Skin epidermis (tissue), 12 donors: ENCODE results near the gene MTMR11.
"Not testable (repeated sequence)": the region's sequence is repeated elsewhere in the genome, so short reads cannot be mapped to it uniquely, and the experiment has no call there.

Source experiments
- H3K27ac ChIP-seq, 21 experiments: fragments of 200-600 bp; sonication (generic) in 11 of 21; one replicate each; pipeline ENCODE4 v1.5.0; 2020; ENCODE audit warnings: mild to moderate bottlenecking in 3 of 21, inconsistent platforms in 2 of 21, moderate library complexity in 2 of 21
- H3K4me3 ChIP-seq, 7 experiments: fragments of 200-600 bp; sonication (generic) in 2 of 7; one replicate each; pipeline ENCODE4 v1.5.0; 2020; ENCODE audit warnings: inconsistent platforms in 2 of 7, mild to moderate bottlenecking in 2 of 7, moderate library complexity in 1 of 7

MTMR11 gene, protein sequence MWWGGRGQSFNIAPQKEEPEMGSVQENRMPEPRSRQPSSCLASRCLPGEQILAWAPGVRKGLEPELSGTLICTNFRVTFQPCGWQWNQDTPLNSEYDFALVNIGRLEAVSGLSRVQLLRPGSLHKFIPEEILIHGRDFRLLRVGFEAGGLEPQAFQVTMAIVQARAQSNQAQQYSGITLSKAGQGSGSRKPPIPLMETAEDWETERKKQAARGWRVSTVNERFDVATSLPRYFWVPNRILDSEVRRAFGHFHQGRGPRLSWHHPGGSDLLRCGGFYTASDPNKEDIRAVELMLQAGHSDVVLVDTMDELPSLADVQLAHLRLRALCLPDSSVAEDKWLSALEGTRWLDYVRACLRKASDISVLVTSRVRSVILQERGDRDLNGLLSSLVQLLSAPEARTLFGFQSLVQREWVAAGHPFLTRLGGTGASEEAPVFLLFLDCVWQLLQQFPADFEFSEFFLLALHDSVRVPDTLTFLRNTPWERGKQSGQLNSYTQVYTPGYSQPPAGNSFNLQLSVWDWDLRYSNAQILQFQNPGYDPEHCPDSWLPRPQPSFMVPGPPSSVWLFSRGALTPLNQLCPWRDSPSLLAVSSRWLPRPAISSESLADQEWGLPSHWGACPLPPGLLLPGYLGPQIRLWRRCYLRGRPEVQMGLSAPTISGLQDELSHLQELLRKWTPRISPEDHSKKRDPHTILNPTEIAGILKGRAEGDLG

DNA sequence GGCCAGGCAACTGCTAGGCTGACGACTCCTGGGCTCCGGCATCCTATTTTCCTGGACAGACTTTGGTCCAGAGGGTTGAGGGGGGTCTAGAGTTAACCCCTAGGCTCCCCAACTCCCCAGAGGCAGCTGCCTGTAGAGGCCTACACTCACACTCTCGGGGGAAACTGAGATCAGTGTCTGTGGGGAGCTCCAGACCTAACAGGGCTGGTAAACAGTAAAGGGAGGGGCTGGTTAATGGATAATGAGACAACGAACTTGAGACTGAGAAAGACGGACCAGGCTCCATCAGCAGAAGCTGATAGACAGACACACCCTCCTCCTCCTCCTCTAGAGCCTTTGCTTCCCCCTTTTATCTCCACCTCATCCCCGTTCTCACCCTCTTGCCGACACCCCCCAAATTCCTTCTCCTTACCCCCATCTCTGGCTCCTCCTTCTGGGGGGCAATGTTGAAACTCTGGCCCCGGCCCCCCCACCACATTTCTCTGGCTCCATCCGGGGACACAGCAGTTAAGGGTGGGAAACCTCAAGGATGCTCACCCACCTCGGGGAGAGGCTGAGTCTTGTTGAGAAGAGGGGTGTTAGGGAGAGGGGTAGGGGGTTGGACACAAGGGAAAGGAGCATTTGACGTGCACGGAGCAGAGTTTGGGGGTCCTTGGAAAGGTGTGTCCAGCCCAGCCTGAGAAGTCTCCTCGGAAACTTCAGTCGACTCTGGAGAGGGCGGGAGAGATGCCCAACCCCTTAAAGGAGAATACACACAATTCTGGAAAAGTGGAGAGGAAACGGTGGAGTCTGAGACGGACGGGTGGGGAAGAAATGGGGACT, at the start of gene MTMR11:
Gene MTMR11, minus strand, starts transcription at position 710 of the 822 bp plus-strand sequence. Its CDS starts 232 bp downstream, at position 478.
- Histone ChIP-seq H3K4me3 (peak within 1 kb of the TSS; percentile 31 to 55 (median 37)), H3K27ac (peak within 1 kb of the TSS in 20 of 21 experiments; percentile 45 to 83 (median 74))

DNA sequence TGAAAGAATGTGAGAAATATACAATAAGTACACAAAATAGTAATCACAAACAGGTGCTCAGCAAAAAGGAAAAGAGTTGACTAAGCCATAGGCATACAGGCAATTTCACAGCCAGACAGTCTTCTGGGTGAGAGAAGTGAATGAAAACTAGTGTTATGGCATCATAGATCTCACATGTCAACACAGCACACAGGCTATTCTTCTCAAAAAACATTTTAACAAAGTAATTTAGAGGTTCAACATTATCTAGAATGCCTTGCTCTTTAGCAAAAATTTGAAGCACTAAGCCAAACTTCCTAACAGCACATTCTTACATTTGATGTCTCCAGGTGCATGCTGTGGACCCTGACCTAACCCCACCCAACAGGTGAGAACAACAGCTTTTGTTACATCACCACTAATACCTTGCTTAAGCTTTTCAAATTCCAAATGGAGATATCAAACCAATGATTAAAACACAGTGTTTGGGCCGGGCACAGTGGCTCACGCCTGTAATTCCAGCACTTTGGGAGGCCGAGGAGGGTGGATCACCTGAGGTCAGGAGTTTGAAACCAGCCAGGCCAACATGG, 43.4 kb upstream of the MTMR11 start:
- H3K4me3 ChIP-seq: no peak overlapping the region
- no peak overlapping the region for H3K27ac ChIP-seq

DNA sequence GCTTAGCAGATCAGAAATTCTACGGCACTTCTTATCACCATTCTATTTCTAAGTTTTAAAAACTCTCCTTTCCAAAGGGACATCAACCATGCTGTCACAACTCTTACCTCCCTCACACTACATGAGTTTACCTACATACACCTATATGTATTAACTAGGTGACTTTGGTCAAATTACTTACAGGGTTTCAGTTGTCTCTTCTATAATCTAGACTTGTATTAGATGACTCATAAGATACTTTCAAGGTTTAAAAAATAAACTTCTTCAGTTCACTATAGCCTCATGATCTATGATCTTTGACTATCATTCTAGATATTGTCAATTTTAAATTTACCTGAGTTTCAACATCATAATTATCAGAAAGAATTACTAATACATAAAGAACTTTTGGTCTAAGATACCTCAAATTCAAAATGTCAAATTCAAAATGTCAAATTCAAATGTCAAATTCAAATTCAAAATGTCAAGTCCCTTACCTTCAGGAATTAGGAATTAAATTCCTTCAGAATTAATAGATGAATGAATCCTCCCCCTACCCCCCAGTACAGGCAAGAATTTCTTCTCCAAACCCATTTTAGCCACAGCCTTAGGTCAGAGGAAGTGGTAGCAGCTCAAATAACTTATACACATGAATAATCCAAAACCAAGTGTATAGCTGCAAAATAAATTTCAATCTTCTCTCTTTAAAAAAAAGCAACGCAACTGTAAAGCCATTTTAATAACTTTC, 42.7 kb upstream of the MTMR11 start:
- no peak overlapping the region for H3K4me3 ChIP-seq
- H3K27ac ChIP-seq: no peak overlapping the region

DNA sequence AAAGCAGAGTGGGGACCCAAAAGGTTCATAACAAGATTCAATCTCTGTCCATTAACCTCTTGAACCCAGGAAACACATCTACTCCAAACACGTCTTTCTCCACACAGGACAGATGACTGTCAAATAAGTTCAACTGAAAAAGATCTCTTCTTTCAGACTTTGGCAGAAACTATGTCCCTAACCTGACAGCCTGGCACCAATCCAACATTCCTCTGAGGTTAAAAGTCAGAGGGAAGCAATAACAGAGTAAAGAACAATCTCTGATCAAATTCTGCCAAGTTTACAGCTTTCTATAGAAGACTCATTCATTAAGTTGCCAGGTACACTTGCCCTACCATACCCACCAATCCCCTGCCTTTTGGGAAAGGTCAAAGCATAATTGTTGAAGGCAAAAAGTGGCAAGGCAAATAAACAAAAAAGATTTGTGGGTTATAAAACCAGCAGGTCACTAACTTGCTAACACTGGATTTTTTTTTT, 41.9 kb upstream of the MTMR11 start:
- Histone ChIP-seq H3K4me3 (no peak overlapping the region), H3K27ac (no peak overlapping the region)

DNA sequence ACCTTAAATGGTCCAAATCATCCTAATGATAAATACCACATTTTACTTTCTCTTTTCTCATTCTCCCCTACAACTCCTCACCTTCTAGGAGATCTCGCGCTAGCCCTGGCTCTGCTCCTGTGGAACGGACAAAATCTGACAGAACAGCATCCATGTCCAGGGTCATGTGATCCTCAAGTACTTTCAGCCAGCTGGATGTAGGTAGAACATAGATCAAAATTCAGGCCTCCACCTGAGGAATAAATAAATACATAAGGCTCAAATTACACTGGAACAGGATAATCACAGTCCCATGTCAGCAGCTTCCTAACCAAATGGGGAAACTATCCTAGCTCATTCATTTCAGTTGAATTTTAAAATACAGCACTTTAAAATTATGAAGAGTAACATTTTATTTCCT, 40.7 kb upstream of the MTMR11 start:
- Histone ChIP-seq H3K4me3 (no peak overlapping the region), H3K27ac (no peak overlapping the region)

DNA sequence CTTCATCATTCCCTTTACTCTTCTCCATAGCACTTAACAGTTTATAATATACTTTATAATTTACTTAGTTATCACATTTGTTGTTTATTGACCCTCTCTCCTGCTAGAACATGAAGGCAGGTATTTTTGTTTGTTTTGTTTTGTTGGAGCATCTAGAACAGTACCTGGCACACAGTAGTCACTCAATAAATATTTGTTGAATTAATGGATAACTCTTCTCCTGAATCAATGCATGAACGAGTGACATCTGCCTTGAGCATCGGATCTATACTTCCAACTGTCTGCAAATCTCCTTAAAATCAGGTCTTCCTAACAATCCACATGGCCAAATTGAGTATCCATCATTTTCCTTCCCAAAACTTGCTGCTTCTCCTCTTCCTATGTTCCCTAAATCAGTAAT, 35.9 kb upstream of the MTMR11 start:
- Histone ChIP-seq H3K27ac (no peak overlapping the region), H3K4me3 (no peak overlapping the region)

DNA sequence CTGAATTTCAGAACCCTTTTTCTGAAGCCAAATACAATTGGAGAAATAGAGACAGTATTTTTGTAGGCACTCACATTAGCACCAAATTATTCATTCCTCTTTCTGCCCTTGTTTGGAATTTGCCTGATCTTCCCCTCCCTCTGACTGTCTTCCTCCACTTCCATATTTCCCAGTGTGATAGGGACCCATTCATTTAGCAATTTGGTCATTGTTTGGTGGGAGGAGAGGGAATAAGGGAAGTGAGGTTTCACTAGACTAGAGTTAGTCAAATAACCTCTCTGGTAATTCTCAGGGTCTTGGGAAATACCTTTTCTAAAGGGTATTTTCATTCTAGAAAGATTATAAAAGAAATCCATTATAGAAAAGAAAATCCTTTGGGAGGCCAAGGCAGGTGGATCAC, 31.0 kb upstream of the MTMR11 start:
- H3K27ac ChIP-seq: no peak overlapping the region
- H3K4me3 ChIP-seq: no peak overlapping the region

DNA sequence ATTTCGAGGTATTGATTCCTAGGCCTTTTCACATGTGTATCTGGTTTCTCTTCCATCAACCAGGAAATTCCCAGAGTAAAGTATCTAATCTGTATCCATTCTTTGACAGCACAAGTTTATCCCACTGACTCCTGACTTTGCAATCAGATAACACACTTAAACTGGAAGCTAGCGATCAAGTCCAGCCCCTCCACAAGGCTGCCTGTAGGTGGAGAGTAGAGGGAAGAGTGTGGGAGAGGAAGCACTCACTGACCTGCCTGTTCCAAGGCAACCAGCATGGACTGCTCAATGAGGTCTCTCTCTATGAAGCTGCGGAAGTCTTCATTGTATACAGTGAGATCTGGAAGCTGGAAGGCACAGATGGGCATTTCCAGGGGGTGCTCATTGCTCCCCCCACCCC, 30.4 kb upstream of the MTMR11 start:
- no peak overlapping the region for H3K4me3 ChIP-seq
- H3K27ac ChIP-seq: no peak overlapping the region

DNA sequence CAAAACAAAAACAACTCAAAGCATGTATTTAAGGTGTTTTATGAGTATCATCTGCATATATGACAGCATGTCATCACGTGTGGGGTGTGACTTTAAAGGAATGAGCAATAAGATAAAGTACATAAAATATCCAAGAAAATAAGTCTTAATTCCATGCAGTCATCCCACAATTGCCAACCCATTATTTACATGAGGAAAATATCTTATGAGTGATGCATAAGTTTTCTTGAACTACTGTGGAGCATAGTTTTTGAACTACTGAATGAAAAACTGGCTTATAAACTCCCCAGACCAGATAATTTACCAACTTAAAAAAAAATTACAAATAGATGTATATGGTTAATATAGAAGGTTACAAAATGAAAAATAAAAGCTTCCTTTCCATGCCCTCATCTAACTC, 29.7 kb upstream of the MTMR11 start:
- Histone ChIP-seq H3K4me3 (no peak overlapping the region), H3K27ac (peak overlapping the region in 1 of 21 experiments; percentile 2)

DNA sequence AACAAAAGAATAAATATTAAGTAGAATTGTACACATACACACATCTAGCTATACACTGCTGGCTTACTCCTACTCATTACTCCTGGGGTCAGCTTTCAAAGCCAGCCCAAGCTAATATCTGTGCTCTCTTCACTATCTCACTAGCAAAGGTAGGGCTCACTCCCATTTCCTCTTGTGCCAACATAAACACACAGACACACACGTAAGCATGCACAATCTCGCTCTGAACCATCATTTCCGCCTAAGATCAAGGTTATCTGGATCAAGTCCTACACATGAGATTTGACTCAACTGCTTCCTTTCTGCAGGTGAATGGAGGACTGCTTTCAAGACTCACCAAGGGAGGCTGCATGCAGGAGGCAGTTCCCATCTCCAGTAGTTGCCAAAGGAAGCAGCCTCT, 28.8 kb upstream of the MTMR11 start:
- H3K4me3 ChIP-seq: no peak overlapping the region
- H3K27ac ChIP-seq: peak overlapping the region in 4 of 21 experiments; percentile 2 to 71 (median 21)

DNA sequence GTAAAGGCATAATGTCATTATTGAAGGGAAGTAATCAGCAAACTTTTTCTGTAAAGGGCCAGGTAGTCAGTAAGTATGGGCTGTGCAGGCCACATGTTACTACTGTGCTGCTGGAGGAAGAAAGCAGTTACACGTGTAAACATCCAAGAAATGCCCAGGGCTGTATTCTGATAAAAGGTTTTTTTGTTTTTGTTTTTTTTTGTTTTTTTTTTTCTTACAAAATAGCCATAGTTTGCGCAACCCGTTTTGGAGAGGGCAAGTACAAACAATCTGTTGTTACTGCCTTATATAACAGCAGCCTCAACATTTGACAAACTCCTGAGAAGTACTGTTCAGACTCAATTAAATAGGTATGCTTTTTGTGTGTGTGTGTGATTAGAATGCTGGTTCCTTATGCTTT, 26.7 kb upstream of the MTMR11 start:
- H3K27ac ChIP-seq: peak overlapping the region in 10 of 21 experiments; percentile 14 to 71 (median 46)
- H3K4me3 ChIP-seq: no peak overlapping the region

DNA sequence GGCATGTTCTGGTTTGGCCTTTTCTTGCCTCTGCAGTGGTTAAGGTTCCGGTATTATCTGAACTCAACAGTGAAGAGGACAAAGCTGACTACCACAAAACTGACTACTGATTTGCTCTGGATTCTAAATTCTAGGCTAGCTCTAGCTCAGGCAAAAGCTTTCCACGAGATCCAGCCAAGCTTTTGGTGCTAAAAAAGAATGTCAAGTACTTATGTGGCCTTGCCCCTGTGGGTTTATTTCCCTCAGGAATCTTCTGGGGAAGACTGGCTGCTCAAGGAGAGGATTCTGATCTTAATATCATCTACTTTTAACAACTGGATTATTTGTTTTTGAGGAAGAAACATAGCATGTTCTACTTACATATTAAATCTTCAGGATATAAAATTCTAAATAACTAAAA, 26.1 kb upstream of the MTMR11 start:
- H3K27ac ChIP-seq: peak overlapping the region in 17 of 21 experiments; percentile 1 to 73 (median 45)

DNA sequence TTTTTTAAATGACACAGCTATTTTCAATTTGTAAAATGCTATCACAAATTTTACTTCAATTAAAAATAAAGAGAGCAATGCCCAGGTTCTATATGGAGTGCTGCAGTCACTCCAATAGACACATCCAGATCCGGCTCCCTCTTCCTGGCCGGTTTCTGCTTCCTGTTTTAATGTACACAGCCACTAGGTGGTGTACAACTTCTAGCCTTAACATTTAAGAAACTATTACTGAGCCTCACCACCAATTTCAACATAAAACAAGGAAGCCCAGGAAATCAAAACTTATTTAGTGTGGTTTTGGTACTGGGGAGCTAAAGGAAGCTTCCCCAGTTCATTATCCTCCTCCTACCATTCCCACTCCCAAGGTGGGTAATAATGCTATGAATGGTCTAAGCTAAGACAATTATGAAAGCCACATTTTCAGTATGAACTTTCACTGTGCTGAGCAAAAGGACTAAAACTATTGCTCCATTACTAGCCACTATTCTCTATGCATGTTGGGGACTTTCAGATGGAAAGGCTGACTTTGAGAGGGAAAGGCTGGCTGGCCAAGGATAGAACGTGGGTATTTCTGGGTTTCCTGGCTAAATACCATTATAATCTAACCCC, 25.5 kb upstream of the MTMR11 start:
- Histone ChIP-seq H3K27ac (peak overlapping the region in 16 of 21 experiments; percentile 1 to 73 (median 46)), H3K4me3 (no peak overlapping the region)

More for the DNA sequence above, 26.1 kb upstream of the MTMR11 start:
- no peak overlapping the region for H3K4me3 ChIP-seq

DNA sequence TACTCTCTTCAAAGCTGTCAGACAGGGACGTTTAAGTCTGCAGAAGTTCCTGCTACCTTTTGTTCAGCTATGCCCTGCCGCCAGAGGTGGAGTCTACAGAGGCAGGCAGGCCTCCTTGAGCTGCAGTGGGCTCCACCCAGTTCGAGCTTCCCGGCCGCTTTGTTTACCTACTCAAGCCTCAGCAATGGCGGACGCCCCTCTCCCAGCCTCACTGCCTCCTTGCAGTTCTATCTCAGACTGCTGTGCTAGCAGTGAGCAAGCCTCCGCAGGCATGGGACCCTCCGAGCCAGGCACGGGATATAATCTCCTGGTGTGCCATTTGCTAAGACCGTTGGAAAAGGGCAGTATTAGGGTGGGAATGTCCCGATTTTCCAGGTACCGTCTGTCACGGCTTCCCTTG, 20.9 kb upstream of the MTMR11 start:
- not testable (repeated sequence) for H3K4me3 ChIP-seq, H3K27ac ChIP-seq

DNA sequence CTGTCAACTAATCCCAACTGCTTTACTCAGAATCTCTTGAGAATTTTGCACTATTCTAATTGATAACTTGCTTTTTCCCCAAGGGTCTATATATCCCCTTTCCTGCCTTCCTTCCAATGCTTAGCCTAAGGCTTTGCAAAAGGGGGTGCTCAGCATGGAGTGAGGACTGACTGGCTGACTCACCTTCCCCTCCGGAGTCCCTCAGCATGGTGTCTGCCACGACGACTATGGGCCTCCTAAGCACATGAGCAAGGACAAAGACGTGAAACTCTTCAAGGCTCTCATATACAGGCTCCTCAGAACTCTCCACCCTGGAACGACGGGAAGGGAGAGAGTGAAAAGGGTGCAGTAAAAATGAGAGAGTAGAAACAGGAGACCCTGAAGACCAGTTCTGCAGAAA, 13.2 kb upstream of the MTMR11 start:
- Histone ChIP-seq H3K27ac (peak overlapping the region in 1 of 21 experiments; percentile 13), H3K4me3 (no peak overlapping the region)

DNA sequence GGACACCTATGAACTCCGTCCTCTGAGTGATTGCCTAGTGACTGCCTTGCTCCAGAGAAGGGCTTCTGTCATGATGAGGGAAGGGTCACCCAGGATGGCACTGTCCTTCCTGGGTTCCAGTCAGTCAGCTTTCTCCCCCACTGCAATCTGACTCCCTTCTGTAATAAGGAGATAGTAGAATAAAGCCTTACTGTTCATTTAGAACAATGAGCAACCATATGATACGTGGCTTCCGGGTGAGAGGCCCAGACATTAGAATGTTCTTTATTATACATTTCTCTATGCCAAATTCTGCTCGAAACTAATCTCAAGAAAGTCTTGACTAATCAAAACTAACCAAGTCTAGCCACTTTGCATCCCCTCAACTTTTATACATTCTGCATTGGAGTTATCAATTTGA, 8.5 kb upstream of the MTMR11 start:
- H3K4me3 ChIP-seq: no peak overlapping the region
- no peak overlapping the region for H3K27ac ChIP-seq

DNA sequence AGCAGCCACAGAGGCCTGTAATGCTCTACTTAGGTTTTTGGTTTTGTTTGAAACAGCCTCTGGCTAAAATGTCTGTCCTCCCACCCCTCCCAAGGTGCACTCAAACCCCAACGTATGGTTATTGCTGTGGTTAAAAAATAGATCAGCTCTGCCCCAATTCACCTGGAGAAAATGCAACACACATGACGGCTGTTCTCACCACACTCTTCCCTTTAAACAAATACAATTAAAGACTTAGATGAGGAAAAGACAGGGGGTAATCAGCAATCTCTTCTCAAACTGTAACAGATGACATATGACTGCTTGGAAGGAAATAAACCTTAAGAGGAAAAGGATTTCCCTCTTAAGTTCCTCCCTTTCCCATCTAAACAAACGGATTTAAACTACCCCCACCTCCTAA, 6.2 kb upstream of the MTMR11 start:
- Histone ChIP-seq H3K27ac (peak overlapping the region in 6 of 21 experiments; percentile 15 to 41 (median 26)), H3K4me3 (no peak overlapping the region)

DNA sequence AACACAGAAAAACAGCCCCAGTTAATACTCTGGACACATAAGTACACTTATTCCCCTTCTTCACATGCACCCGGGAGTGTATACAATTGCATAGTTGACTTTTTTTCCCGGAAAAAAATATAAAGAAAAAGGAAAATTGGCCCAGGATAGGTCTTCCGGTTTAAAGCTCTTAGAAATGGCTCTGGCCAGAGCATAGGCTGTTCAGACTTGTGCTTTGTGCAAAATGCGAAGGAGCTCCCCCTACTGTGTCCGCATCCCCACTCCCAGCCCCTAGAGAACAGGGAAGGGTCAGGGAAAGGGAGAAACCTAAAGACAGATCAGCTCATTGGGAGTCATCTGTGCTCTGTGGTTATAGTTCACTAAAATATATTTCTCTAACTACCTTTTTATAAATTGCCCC, 5.5 kb upstream of the MTMR11 start:
- peak overlapping the region in 8 of 21 experiments; percentile 15 to 55 (median 30) for H3K27ac ChIP-seq
- H3K4me3 ChIP-seq: no peak overlapping the region

DNA sequence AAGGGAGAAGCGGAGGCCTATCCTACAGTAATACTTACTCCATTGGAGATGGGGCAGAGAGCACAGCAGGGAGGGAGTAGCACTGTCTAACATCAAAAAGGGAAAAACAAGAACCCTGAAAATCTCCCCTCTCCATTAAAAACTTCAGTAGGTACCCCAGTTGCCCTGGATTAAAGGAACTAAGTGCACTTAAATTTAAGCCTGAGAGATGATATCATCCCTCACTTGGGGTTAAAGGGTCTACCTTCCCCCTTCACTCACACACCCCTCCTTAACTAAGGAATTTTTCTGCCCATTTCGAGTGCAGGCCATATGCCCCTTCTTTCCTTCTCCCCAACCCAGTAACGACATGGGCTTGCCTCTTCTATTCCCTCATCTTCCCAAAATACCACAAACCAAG, 3.7 kb upstream of the MTMR11 start:
- H3K27ac ChIP-seq: peak overlapping the region in 13 of 21 experiments; percentile 3 to 83 (median 71)
- H3K4me3 ChIP-seq: no peak overlapping the region
